ENCODE data around the gene PIGO. TPM values are rescaled to one million over a fixed set of nuclear protein-coding genes. Genes with fewer than 3 reads are reported as not detected.

Gene PIGO
- polyA plus RNA-seq, 3 donors = 29.8 to 40.0 (median 33.8) TPM

- DNase-seq (ENCODE audit: extremely low read depth in 1 of 11, low read depth in 9 of 11, low spot score in 4 of 11) = no peak
Observed at GRCh38 chr9:35110327-35110761, 14.0 kb upstream of the PIGO start.

DNA sequence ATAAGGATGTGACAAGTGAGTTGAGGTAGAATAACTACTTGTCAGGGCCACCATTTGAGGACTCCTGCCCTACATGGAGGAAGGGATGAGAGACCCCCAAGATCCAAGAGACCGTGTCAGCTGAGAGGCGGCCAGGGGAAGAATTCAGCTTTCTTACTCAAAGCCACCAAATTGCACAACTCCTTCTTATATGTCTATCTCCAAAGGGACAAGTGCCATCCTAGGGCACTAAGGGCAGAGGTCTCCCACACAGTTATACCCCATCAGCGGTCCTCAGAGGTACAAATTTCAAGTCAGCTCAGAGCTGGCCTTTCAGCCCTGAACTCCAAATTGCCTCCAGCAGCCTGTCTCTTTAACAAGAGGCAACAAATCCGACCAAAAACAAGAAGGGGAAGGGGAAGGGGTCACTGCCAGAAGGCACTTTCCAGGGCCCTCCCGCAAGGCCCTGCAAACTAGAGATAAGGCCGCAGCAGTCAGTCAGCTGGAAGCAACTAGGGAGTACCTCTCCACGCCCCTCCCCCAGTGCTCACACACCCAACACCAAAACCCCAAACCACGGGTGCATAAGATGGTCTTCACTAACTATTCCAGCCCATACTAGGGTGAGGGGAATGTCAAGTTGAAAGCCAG is 12.7 kb upstream of the PIGO start:
- no peak for DNase-seq (ENCODE audit: extremely low read depth in 1 of 11, low read depth in 9 of 11, low spot score in 4 of 11)

DNA sequence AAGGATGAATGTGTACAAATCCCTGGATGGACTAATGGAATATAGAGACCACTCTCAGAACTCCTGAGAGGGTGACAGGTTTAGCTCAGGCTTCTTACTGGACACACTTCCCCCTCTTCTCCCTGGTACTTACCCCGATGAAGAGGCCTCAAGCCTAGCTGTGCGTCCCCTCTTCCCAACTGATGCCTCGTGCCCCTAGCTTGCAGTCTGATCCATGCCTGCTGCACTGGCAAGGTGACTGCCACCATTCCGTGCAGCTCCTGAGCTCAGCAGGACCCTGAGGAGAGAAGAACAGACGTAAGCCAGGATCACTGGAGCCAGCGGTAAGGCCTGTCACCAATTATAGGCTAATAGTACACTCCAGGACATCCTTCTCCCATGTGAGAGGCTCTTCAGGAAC is 12.1 kb upstream of the PIGO start:
- DNase-seq (ENCODE audit: extremely low read depth in 1 of 11, low read depth in 9 of 11, low spot score in 4 of 11) = no peak

GRCh38 chr9:35107297-35108290 is 11.2 kb upstream of the PIGO start:
- DNase-seq (ENCODE audit: extremely low read depth in 1 of 11, low read depth in 9 of 11, low spot score in 4 of 11) = no peak

DNA sequence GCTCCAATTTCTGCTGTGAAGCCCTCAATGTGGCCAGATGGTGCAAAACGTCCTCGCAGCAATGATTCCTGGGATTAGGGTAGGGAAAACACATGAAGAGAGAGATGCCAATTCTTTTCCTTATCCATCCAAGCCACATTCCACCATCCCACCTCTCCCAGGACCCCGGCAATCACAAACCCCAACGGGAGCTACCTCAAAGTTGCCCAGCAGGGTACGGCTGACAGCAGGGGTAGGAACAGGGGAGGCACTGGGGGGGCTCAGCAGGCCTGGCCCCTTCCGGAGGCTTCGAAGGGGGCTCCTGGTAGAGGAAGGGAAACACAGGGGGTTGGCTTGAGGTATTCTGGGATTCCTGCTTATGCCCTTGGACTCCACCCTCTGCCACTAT is 9.9 kb upstream of the PIGO start:
- no peak for DNase-seq (ENCODE audit: extremely low read depth in 1 of 11, low read depth in 9 of 11, low spot score in 4 of 11)

- no peak for DNase-seq (ENCODE audit: extremely low read depth in 1 of 11, low read depth in 9 of 11, low spot score in 4 of 11)
Observed at GRCh38 chr9:35105571-35106342, 9.4 kb upstream of the PIGO start.

DNA sequence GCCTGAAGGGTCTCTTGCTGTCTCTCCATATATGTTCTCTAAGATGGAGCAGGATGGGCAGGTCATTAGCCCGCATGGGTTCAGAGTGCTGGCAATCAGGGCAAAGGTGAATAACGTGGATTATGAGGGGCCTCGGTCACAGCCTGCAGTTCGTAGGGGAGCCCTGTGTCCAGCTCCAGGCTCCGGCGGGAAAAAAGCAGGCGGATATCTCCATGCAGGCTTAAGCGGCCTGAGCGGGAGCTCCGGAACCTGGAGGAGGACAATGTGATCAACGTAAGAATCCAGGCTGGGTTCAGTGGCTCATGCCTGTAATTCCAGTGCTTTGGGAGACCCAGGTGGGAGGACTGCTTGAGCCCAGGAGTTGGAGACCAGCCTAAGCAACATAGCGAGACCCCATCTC is 8.7 kb upstream of the PIGO start:
- no peak for DNase-seq (ENCODE audit: extremely low read depth in 1 of 11, low read depth in 9 of 11, low spot score in 4 of 11)

DNA sequence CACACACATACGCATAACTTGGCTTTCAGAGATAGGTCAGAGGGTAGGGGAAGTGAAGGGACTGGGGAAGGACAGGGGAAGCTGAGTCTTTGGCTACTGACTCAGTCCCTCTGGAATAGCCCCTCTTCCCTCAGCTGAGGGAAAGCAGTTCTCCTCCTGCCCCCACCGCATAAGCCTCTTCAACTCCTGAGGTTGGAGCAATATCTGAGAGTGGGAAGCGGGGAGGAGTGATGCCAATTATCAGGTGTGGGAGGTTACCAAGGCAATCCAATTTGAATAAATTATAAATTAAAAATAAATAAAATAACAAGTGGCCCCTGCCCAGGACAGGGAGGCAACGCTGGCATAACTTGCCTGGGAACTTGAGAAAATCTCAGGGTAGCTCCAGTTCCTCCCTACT is 8.2 kb upstream of the PIGO start:
- DNase-seq (ENCODE audit: extremely low read depth in 1 of 11, low read depth in 9 of 11, low spot score in 4 of 11) = no peak

DNA sequence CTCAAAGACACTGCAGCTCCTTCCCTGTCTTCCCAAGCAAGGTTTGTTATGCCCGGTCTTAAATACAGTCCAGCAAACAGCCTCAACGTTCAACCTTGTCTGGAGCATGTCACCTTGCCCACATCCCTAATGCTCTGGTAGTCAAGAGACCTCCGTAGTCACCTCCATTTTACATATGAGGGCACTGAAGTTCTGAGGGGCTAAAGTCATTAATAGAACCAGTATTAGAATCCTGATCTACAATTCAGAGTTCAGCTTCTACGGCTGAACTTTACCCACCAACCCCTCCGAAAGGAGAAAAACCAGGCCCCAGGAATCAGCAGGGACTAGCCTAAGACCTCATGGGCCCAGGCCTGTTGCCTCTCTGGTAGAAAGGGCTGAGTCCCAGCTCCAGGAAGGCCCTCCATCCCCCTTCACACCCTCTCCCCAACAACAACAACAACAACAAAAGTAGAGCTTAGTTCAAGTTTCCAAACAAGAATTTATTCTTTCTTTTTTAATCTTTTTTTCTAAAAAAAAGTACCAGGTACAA is 7.3 kb upstream of the PIGO start:
- no peak for DNase-seq (ENCODE audit: extremely low read depth in 1 of 11, low read depth in 9 of 11, low spot score in 4 of 11)

GRCh38 chr9:35102769-35103659 is 6.6 kb upstream of the PIGO start, which contains the start of gene STOML2:
Gene STOML2 (minus strand): TSS chr9:35103131. CDS start chr9:35103094, 37 bp downstream.
- DNase-seq (ENCODE audit: extremely low read depth in 1 of 11, low read depth in 9 of 11, low spot score in 4 of 11) = peak in 10 of 11 donors; percentile 89 to 97 (median 92)

GRCh38 chr9:35102465-35102768 is 6.0 kb upstream of the PIGO start:
- no peak for DNase-seq (ENCODE audit: extremely low read depth in 1 of 11, low read depth in 9 of 11, low spot score in 4 of 11)

DNA sequence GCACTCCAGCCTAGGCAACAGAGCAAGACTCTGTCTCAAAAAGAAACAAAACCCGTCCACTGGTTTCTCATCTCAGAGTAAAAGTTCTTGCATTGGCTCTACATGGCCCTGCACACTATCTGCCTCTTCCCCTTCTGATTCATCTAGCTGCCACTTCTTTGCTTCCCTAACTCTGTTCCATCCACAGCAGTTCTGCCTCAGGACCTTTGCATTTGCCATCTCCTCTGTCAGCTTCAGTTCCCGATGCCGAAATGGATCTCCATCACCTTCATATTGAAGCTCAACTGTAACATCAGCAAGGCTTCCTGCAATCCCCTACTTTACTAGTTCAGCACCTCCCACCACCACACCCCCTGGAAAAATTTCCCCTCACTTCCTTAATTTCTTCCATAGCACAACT is 1.2 kb upstream of the PIGO start:
- no peak for DNase-seq (ENCODE audit: extremely low read depth in 1 of 11, low read depth in 9 of 11, low spot score in 4 of 11)

GRCh38 chr9:35091536-35091935 is 4.9 kb downstream of the PIGO start:
- no peak for DNase-seq (ENCODE audit: extremely low read depth in 1 of 11, low read depth in 9 of 11, low spot score in 4 of 11)

- DNase-seq (ENCODE audit: extremely low read depth in 1 of 11, low read depth in 9 of 11, low spot score in 4 of 11) = no peak
Observed at GRCh38 chr9:35089434-35089833, 7.0 kb downstream of the PIGO start.

DNA sequence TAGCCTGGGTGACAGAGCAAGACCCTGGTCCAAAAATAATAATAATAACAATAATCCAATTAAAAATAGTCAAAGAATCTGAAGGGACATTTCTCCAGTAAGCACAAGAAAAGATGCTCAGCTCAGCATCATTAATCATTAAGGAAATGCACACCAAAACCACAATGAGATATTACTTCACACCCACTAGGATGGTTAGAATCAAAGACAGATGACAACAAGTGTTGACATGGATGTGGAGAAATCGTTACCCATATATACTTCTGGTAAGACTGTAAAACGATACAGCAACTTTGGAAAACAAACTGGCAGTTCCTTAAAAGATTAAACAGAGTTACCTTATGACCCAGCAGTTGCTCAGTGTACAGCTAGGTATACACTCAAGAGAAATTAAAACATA is 11.3 kb downstream of the PIGO start:
- no peak for DNase-seq (ENCODE audit: extremely low read depth in 1 of 11, low read depth in 9 of 11, low spot score in 4 of 11)

GRCh38 chr9:35079426-35080341 is 16.7 kb downstream of the PIGO start, which contains the start of gene FANCG:
Gene FANCG (minus strand): TSS chr9:35079942. CDS start chr9:35079524, 418 bp downstream.
- DNase-seq (ENCODE audit: extremely low read depth in 1 of 11, low read depth in 9 of 11, low spot score in 4 of 11) = peak; percentile 82 to 91 (median 87)

DNA sequence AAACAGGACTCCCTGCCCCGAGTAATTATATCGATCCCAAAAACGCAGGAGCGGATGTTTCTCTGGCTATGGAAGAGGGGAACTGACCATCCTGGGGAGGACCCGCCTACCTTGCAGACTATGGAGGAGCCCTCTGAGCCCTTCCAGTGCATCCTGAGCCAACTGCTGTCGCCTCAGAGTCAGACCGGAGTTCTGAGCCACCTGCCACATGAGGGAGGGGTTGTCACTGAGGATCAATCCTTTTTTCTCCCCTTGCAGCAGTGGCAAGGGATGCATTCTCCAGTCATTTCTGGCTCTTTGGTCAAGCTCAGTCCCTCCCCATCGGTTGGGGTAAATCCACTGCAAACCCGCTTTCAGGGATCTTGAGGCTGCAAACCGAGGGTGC is 17.4 kb downstream of the PIGO start:
- DNase-seq (ENCODE audit: extremely low read depth in 1 of 11, low read depth in 9 of 11, low spot score in 4 of 11) = no peak
